HL-60 (cell line): ENCODE results near the gene DNMT1.

Experiments used
- DNase-seq, 2 experiments: peaks; one replicate each; pipeline ENCODE4 v3.0.0-alpha.2; 2010 to 2020; ENCODE audit warnings: low read depth in 1 of 2, low spot score in 1 of 2
- H3K27ac ChIP-seq: fragments of 250-450 bp; sonication (Bioruptor Pico); replicated peaks from 2 replicates; pipeline ENCODE4 v1.5.1; 2020; ENCODE audit warnings: mild to moderate bottlenecking, moderate library complexity
- H3K27me3 ChIP-seq: fragments of 250-450 bp; sonication (Bioruptor Pico); 2 replicates; pipeline ENCODE4 v1.5.1; 2021; ENCODE audit warnings: mild to moderate bottlenecking, moderate library complexity; ENCODE audit not compliant: insufficient read depth, poor library complexity, severe bottlenecking
- H3K4me3 ChIP-seq: replicated peaks from 2 replicates; pipeline ENCODE4 v1.5.1; 2011; ENCODE audit warnings: mild to moderate bottlenecking, control low read depth, low read length; ENCODE audit not compliant: insufficient read depth
- CTCF ChIP-seq: IDR thresholded peaks from one replicate; pipeline ENCODE4 v1.5.1; 2011; ENCODE audit warnings: low read length, control low read depth, inconsistent platforms; ENCODE audit not compliant: insufficient read depth
- GABPA ChIP-seq: IDR thresholded peaks from 2 replicates; pipeline ENCODE4 v1.6.1; 2012; ENCODE audit warnings: low read depth
- POLR2AphosphoS5 ChIP-seq: IDR thresholded peaks from 2 replicates; pipeline ENCODE4 v1.6.1; 2012; ENCODE audit warnings: low read depth
- REST ChIP-seq: IDR thresholded peaks from 2 replicates; pipeline ENCODE4 v1.6.1; 2012; ENCODE audit warnings: low read depth; ENCODE audit not compliant: insufficient replicate concordance
- SPI1 ChIP-seq: IDR thresholded peaks from 2 replicates; pipeline ENCODE4 v1.6.1; 2012; ENCODE audit warnings: low read depth, mild to moderate bottlenecking, borderline replicate concordance

The DNMT1 gene

GRCh38 chr19:10228393-10228792, 33.6 kb upstream of the DNMT1 start:
- DNase-seq, result peak in 1 of 2 experiments; percentile 66
- no peak overlapping the region for H3K4me3 ChIP-seq
- H3K27ac ChIP-seq, result no peak overlapping the region
- no peaks in the 10 kb centered on the region for H3K27me3 ChIP-seq
- TF ChIP-seq SPI1 (peak; percentile 60; the same call in 1 of the 2 replicates), CTCF (no peak)

- no peak for TF ChIP-seq REST
- no peak for TF ChIP-seq CTCF
- no peak for TF ChIP-seq SPI1
- no peak for TF ChIP-seq POLR2AphosphoS5
- TF ChIP-seq GABPA, result no peak
- DNase-seq, result no peak
- H3K4me3 ChIP-seq, result no peak overlapping the region
- no peak overlapping the region for H3K27ac ChIP-seq
- H3K27me3 ChIP-seq, result no peaks in the 10 kb centered on the region
Measured at GRCh38 chr19:10227026-10227971, 32.5 kb upstream of the DNMT1 start.

- TF ChIP-seq SPI1 (no peak), GABPA (no peak), REST (no peak), POLR2AphosphoS5 (no peak), CTCF (no peak)
- Histone ChIP-seq H3K27me3 (no peaks in the 10 kb centered on the region), H3K27ac (no peak overlapping the region), H3K4me3 (no peak overlapping the region)
- no peak for DNase-seq
Measured at GRCh38 chr19:10226376-10227025, 31.7 kb upstream of the DNMT1 start.
